Liver (tissue), 9 donors: Measurements from ENCODE around the gene TEX44. TPM values are rescaled to one million over a fixed set of nuclear protein-coding genes. Genes with fewer than 3 reads are reported as not detected.

Experiments used
- DNase-seq: peaks from one replicate; pipeline ENCODE4 v3.0.0-alpha.2; 2017; ENCODE audit warnings: low spot score
- H3K27ac ChIP-seq, 2 donors: one replicate each; pipeline ENCODE4 v1.7.0; 2013; ENCODE audit warnings: inconsistent platforms in 2 of 2, low read length in 2 of 2, control low read depth in 1 of 2, low read depth in 1 of 2, mild to moderate bottlenecking in 1 of 2
- H3K27me3 ChIP-seq, 4 donors: one replicate each; pipeline versions ENCODE4 v1.6.1 to v1.7.0; 2013; ENCODE audit warnings: low read length in 3 of 4, inconsistent platforms in 1 of 4, mild to moderate bottlenecking in 1 of 4, moderate library complexity in 1 of 4; ENCODE audit not compliant: control insufficient read depth in 4 of 4, insufficient read depth in 4 of 4
- H3K36me3 ChIP-seq, 4 donors: one replicate each; pipeline versions ENCODE4 v1.6.1 to v1.7.0; 2013; ENCODE audit warnings: low read length in 3 of 4, mild to moderate bottlenecking in 3 of 4, low read depth in 1 of 4, moderate library complexity in 1 of 4; ENCODE audit not compliant: control insufficient read depth in 4 of 4, insufficient read depth in 3 of 4
- H3K4me1 ChIP-seq, 4 donors: one replicate each; pipeline versions ENCODE4 v1.6.1 to v1.7.0; 2013; ENCODE audit warnings: low read length in 3 of 4, mild to moderate bottlenecking in 3 of 4, moderate library complexity in 1 of 4; ENCODE audit not compliant: control insufficient read depth in 4 of 4, insufficient read depth in 4 of 4
- H3K4me3 ChIP-seq, 3 donors: one replicate each; pipeline versions ENCODE4 v1.6.1 to v1.7.0; 2013; ENCODE audit warnings: low read length in 3 of 3, control low read depth in 1 of 3, low read depth in 1 of 3, mild to moderate bottlenecking in 1 of 3
- H3K9ac ChIP-seq, 2 donors: one replicate each; pipeline ENCODE4 v1.7.0; 2013; ENCODE audit warnings: low read length in 2 of 2, mild to moderate bottlenecking in 2 of 2, moderate library complexity in 2 of 2, control low read depth in 1 of 2, low read depth in 1 of 2
- H3K9me3 ChIP-seq, 4 donors: one replicate each; pipeline versions ENCODE4 v1.6.1 to v1.7.0; 2013; ENCODE audit warnings: low read length in 3 of 4; ENCODE audit not compliant: control insufficient read depth in 4 of 4
- EGR1 ChIP-seq, 2 donors: IDR thresholded peaks; 2 replicates each; pipeline ENCODE4 v1.6.1; 2016 to 2018; ENCODE audit warnings: antibody characterized with exemption in 2 of 2, low read depth in 2 of 2
- FOXA1 ChIP-seq: IDR thresholded peaks from 2 replicates; pipeline ENCODE4 v1.6.1; 2016; ENCODE audit warnings: antibody characterized with exemption
- FOXA2 ChIP-seq: IDR thresholded peaks from 2 replicates; pipeline ENCODE4 v1.6.1; 2016; ENCODE audit warnings: antibody characterized with exemption
- GABPA ChIP-seq, 2 donors: IDR thresholded peaks in 1 of 2; conservative IDR thresholded peaks in 1 of 2; 2 replicates each; pipeline ENCODE4 v1.6.1; 2016; ENCODE audit warnings: antibody characterized with exemption in 2 of 2, mild to moderate bottlenecking in 1 of 2, moderate library complexity in 1 of 2
- HNF4A ChIP-seq, 2 donors: conservative IDR thresholded peaks; 2 replicates each; pipeline ENCODE4 v1.6.1; 2016; ENCODE audit warnings: antibody characterized with exemption in 2 of 2, mild to moderate bottlenecking in 2 of 2
- HNF4G ChIP-seq: IDR thresholded peaks from 2 replicates; pipeline ENCODE4 v1.6.1; 2016; ENCODE audit warnings: antibody characterized with exemption
- JUND ChIP-seq, 2 donors: IDR thresholded peaks; 2 replicates each; pipeline ENCODE4 v1.6.1; 2016; ENCODE audit warnings: antibody characterized with exemption in 2 of 2
- NR2F2 ChIP-seq: IDR thresholded peaks from 2 replicates; pipeline ENCODE4 v1.6.1; 2016; ENCODE audit warnings: antibody characterized with exemption
- RAD21 ChIP-seq, 2 donors: IDR thresholded peaks; 2 replicates each; pipeline ENCODE4 v1.6.1; 2016; ENCODE audit warnings: antibody characterized with exemption in 2 of 2, mild to moderate bottlenecking in 2 of 2
- REST ChIP-seq: IDR thresholded peaks from 2 replicates; pipeline ENCODE4 v1.6.1; 2016; ENCODE audit warnings: antibody characterized with exemption, mild to moderate bottlenecking
- RXRA ChIP-seq, 2 donors: IDR thresholded peaks; 2 replicates each; pipeline ENCODE4 v1.6.1; 2017 to 2018; ENCODE audit warnings: antibody characterized with exemption in 2 of 2, mild to moderate bottlenecking in 1 of 2
- SP1 ChIP-seq: IDR thresholded peaks from 2 replicates; pipeline ENCODE4 v1.6.1; 2018; ENCODE audit warnings: antibody characterized with exemption, mild to moderate bottlenecking
- TAF1 ChIP-seq: conservative IDR thresholded peaks from 2 replicates; pipeline ENCODE4 v1.6.1; 2016; ENCODE audit warnings: antibody characterized with exemption, mild to moderate bottlenecking
- YY1 ChIP-seq: IDR thresholded peaks from 2 replicates; pipeline ENCODE4 v1.6.1; 2016; ENCODE audit warnings: antibody characterized with exemption, mild to moderate bottlenecking
- WGBS: extraction: QIAGEN DNeasy Blood & Tissue Kit; methylation state at CpG from one replicate; pipeline ENCODE4 v1.1.7; 2013; 5-methylcytosine and 5-hydroxymethylcytosine counted together
- polyA plus RNA-seq, 2 donors: library from polyadenylated mRNA; stranded (reverse) in 1 of 2; unstranded in 1 of 2; fragments of 200-250 nt in 1 of 2; fragments of >200 nt in 1 of 2; fragmentation: Nextera tagmentation in 1 of 2; extraction: Ambion mirVana in 1 of 2; gene quantifications; one replicate each; pipeline versions ENCODE4 v1.2.1 to v1.2.3, GENCODE V29; 2013 to 2015
- total RNA-seq, 2 donors: library from RNA; depleted of rRNA; stranded (reverse); fragments of >200 nt; gene quantifications; one replicate each; pipeline ENCODE4 v1.2.3, GENCODE V29; 2014
- TF ChIP-seq, protein P1 (sequence below): IDR thresholded peaks from 2 replicates; pipeline ENCODE4 v1.6.1; 2016; ENCODE audit warnings: antibody characterized with exemption
- TF ChIP-seq, protein P2 (sequence below): fragments of 150-350 bp; IDR thresholded peaks from 2 replicates; pipeline ENCODE4 v1.5.1; 2017; ENCODE audit warnings: improper control_type of control experiment, low read depth, low read length; ENCODE audit not compliant: missing input control
- TF ChIP-seq, protein P3 (sequence below): IDR thresholded peaks from 2 replicates; pipeline ENCODE4 v1.6.1; 2016; ENCODE audit warnings: antibody characterized with exemption
- TF ChIP-seq, protein P4 (sequence below): IDR thresholded peaks from 2 replicates; pipeline ENCODE4 v1.6.1; 2016; ENCODE audit warnings: antibody characterized with exemption
- donor health status: healthy.
- donor health status: healthy.
- donor health status: healthy.
- donor health status: healthy.
- donor health status: healthy.

TEX44 gene
- total and polyA plus RNA-seq, 4 donors: not detected

DNA sequence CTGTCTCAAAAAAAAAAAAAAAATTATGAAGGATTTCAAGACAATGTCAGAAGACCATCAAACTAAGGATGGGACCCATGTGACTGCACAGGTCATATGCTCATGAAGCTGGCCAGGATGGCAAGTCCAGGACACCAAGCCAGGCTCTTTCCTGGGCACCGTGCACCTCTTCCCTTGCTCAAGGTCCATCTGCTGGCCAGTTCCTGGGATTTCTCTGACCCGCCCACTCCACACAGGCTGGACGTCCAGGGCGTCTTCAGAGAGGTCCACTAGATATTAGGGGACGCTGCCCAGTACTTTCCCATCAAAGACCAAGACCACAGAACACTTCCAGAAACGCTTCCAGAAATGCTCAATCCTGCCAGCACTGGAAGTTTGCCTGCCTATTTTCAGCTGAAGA is 14.3 kb downstream of the TEX44 start:
- H3K9me3 ChIP-seq: no peaks in the 10 kb centered on the region
- H3K4me1 ChIP-seq: peaks cover 0 to 5% (median 4%) of the 10 kb centered on the region in 4 donors
- no peak overlapping the region for H3K27ac ChIP-seq
- H3K4me3 ChIP-seq: no peak overlapping the region
- TF ChIP-seq, protein P1, sequence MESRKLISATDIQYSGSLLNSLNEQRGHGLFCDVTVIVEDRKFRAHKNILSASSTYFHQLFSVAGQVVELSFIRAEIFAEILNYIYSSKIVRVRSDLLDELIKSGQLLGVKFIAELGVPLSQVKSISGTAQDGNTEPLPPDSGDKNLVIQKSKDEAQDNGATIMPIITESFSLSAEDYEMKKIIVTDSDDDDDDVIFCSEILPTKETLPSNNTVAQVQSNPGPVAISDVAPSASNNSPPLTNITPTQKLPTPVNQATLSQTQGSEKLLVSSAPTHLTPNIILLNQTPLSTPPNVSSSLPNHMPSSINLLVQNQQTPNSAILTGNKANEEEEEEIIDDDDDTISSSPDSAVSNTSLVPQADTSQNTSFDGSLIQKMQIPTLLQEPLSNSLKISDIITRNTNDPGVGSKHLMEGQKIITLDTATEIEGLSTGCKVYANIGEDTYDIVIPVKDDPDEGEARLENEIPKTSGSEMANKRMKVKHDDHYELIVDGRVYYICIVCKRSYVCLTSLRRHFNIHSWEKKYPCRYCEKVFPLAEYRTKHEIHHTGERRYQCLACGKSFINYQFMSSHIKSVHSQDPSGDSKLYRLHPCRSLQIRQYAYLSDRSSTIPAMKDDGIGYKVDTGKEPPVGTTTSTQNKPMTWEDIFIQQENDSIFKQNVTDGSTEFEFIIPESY: no peak
- no peak for TF ChIP-seq FOXA1
- TF ChIP-seq HNF4A (conservative IDR thresholded peaks at IDR 0.05): no peak
- no peak for TF ChIP-seq RAD21 (IDR thresholded peaks at IDR 0.05)
- TF ChIP-seq JUND (IDR thresholded peaks at IDR 0.05): no peak
- TF ChIP-seq NR2F2: no peak
- TF ChIP-seq, protein P2, sequence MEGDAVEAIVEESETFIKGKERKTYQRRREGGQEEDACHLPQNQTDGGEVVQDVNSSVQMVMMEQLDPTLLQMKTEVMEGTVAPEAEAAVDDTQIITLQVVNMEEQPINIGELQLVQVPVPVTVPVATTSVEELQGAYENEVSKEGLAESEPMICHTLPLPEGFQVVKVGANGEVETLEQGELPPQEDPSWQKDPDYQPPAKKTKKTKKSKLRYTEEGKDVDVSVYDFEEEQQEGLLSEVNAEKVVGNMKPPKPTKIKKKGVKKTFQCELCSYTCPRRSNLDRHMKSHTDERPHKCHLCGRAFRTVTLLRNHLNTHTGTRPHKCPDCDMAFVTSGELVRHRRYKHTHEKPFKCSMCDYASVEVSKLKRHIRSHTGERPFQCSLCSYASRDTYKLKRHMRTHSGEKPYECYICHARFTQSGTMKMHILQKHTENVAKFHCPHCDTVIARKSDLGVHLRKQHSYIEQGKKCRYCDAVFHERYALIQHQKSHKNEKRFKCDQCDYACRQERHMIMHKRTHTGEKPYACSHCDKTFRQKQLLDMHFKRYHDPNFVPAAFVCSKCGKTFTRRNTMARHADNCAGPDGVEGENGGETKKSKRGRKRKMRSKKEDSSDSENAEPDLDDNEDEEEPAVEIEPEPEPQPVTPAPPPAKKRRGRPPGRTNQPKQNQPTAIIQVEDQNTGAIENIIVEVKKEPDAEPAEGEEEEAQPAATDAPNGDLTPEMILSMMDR: no peak
- TF ChIP-seq, protein P3, sequence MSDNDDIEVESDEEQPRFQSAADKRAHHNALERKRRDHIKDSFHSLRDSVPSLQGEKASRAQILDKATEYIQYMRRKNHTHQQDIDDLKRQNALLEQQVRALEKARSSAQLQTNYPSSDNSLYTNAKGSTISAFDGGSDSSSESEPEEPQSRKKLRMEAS: no peak
- TF ChIP-seq RXRA (IDR thresholded peaks at IDR 0.05): no peak
- no peak for TF ChIP-seq FOXA2
- no peak for TF ChIP-seq HNF4G
- TF ChIP-seq TAF1: no peak
- no peak for TF ChIP-seq YY1
- no peak for TF ChIP-seq SP1
- TF ChIP-seq GABPA (IDR thresholded peaks at IDR 0.05 in 1 of 2, conservative IDR thresholded peaks at IDR 0.05 in 1 of 2): no peak
- TF ChIP-seq REST: no peak
- TF ChIP-seq, protein P4, sequence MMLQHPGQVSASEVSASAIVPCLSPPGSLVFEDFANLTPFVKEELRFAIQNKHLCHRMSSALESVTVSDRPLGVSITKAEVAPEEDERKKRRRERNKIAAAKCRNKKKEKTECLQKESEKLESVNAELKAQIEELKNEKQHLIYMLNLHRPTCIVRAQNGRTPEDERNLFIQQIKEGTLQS: no peak
- TF ChIP-seq EGR1 (IDR thresholded peaks at IDR 0.05; ENCODE audit: low read depth in 2 of 2): no peak
- no peaks in the 10 kb centered on the region for H3K27me3 ChIP-seq
- no peak overlapping the region for H3K9ac ChIP-seq
- DNase-seq: no peak
- 81% methylated on average over 6 of the region's 6 CpGs for WGBS
- H3K36me3 ChIP-seq: no peaks in the 10 kb centered on the region
